ENCODE data around the gene LRRC74A. TPM values are rescaled to one million over a fixed set of nuclear protein-coding genes. Genes with fewer than 3 reads are reported as not detected.

LRRC74A gene
- total and polyA plus RNA-seq, 10 of the 15 experiments (the other 5 are each of a cell fraction or from before 2014, with no cell fraction given) = not detected

DNA sequence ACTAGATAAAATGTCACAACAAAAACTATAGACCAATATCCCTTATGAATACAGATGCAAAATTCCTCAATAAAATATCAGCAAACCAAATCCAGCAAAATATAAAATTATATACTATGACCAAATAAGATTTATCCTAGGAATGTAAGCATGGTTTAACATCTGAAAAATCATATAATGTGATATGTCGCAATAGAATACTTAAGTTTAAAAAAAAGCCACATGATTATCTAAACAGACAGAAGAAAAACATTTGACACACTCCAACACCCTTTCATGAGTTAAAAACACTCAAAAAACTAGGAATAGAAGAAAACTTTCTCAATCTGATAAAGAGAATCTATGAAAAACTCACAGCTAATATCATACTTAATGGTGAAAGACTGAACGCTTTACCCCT lies 33.8 kb upstream of the LRRC74A start:
- Histone ChIP-seq H4K20me1 (ENCODE audit: control insufficient read depth, insufficient read depth) (no peaks in the 10 kb centered on the region), H3K9me3 (replicated peaks; ENCODE audit: control insufficient read depth, insufficient read depth, low read length) (no peaks in the 10 kb centered on the region), H3K9ac (ENCODE audit: control insufficient read depth, insufficient read depth, low read length) (no peak overlapping the region), H3K36me3 (ENCODE audit: control insufficient read depth in 2 of 2, insufficient read depth in 2 of 2, low read length in 1 of 2) (peaks cover 10% of the 10 kb centered on the region in 2 experiments), H3K79me2 (ENCODE audit: control insufficient read depth, insufficient read depth, low read length) (no peaks in the 10 kb centered on the region), H3K4me2 (ENCODE audit: control insufficient read depth, insufficient read depth) (no peak overlapping the region), H3K27me3 (replicated peaks in 1 of 2; ENCODE audit: control insufficient read depth in 2 of 2, insufficient read depth in 2 of 2, low read length in 1 of 2) (no peaks in the 10 kb centered on the region), H3K4me3 (no peak overlapping the region), H2AFZ (ENCODE audit: control insufficient read depth, low read depth, low read length) (no peak overlapping the region), H3K4me1 (ENCODE audit: control insufficient read depth, insufficient read depth, low read length) (no peaks in the 10 kb centered on the region), H3K27ac (ENCODE audit: control insufficient read depth, insufficient read depth) (no peak overlapping the region)
- ChIA-PET CTCF (no interaction called here), POLR2A (no interaction called here), RAD21 (ENCODE audit: unreplicated experiment) (no interaction called here), SMC1A (ENCODE audit: uncharacterized antibody, unreplicated experiment) (interaction anchor here (0.7 kb wide), 1 partner anchor 19 kb away, joined by 3 read pairs; no protein-coding TSS in a partner anchor)
- intact Hi-C loops (cut with micrococcal nuclease; ENCODE audit: unreplicated experiment) = no loop called here
- in situ Hi-C loops (cut with MboI) = no loop called here
- no TSS peak for BruUV-seq (replicated peaks)
- DNase-seq (ENCODE audit: low read depth, low spot score) (no peak), ATAC-seq (no peak), FAIRE-seq (no peak)
- WGBS (ENCODE audit: insufficient coverage, insufficient replicate concordance, low lambda C conversion rate, missing lambda C conversion rate) = 100% methylated on average over 2 of the region's 2 CpGs
- TF ChIP-seq ZZZ3 (IDR thresholded peaks at IDR 0.05; ENCODE audit: control insufficient read depth, insufficient read length, low read depth) (no peak), POLR2AphosphoS5 (IDR thresholded peaks at IDR 0.05; ENCODE audit: low read length) (no peak), ZNF207 (IDR thresholded peaks at IDR 0.05; ENCODE audit: borderline replicate concordance) (no peak), PAX8 (IDR thresholded peaks at IDR 0.05) (no peak), ZNF24 (IDR thresholded peaks at IDR 0.05) (no peak), ZSCAN29 (IDR thresholded peaks at IDR 0.05) (no peak), HDGF (IDR thresholded peaks at IDR 0.05) (no peak), DPF2 (IDR thresholded peaks at IDR 0.05) (no peak), CHD1 (IDR thresholded peaks at IDR 0.05; ENCODE audit: low read depth, low read length) (no peak), RAD21 (IDR thresholded peaks at IDR 0.05; ENCODE audit: insufficient read depth, low read depth, low read length) (no peak)
- TF ChIP-seq, protein P1, sequence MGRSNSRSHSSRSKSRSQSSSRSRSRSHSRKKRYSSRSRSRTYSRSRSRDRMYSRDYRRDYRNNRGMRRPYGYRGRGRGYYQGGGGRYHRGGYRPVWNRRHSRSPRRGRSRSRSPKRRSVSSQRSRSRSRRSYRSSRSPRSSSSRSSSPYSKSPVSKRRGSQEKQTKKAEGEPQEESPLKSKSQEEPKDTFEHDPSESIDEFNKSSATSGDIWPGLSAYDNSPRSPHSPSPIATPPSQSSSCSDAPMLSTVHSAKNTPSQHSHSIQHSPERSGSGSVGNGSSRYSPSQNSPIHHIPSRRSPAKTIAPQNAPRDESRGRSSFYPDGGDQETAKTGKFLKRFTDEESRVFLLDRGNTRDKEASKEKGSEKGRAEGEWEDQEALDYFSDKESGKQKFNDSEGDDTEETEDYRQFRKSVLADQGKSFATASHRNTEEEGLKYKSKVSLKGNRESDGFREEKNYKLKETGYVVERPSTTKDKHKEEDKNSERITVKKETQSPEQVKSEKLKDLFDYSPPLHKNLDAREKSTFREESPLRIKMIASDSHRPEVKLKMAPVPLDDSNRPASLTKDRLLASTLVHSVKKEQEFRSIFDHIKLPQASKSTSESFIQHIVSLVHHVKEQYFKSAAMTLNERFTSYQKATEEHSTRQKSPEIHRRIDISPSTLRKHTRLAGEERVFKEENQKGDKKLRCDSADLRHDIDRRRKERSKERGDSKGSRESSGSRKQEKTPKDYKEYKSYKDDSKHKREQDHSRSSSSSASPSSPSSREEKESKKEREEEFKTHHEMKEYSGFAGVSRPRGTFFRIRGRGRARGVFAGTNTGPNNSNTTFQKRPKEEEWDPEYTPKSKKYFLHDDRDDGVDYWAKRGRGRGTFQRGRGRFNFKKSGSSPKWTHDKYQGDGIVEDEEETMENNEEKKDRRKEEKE (IDR thresholded peaks at IDR 0.05) = no peak
- TF ChIP-seq, protein P2, sequence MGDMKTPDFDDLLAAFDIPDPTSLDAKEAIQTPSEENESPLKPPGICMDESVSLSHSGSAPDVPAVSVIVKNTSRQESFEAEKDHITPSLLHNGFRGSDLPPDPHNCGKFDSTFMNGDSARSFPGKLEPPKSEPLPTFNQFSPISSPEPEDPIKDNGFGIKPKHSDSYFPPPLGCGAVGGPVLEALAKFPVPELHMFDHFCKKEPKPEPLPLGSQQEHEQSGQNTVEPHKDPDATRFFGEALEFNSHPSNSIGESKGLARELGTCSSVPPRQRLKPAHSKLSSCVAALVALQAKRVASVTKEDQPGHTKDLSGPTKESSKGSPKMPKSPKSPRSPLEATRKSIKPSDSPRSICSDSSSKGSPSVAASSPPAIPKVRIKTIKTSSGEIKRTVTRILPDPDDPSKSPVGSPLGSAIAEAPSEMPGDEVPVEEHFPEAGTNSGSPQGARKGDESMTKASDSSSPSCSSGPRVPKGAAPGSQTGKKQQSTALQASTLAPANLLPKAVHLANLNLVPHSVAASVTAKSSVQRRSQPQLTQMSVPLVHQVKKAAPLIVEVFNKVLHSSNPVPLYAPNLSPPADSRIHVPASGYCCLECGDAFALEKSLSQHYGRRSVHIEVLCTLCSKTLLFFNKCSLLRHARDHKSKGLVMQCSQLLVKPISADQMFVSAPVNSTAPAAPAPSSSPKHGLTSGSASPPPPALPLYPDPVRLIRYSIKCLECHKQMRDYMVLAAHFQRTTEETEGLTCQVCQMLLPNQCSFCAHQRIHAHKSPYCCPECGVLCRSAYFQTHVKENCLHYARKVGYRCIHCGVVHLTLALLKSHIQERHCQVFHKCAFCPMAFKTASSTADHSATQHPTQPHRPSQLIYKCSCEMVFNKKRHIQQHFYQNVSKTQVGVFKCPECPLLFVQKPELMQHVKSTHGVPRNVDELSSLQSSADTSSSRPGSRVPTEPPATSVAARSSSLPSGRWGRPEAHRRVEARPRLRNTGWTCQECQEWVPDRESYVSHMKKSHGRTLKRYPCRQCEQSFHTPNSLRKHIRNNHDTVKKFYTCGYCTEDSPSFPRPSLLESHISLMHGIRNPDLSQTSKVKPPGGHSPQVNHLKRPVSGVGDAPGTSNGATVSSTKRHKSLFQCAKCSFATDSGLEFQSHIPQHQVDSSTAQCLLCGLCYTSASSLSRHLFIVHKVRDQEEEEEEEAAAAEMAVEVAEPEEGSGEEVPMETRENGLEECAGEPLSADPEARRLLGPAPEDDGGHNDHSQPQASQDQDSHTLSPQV (IDR thresholded peaks at IDR 0.05) = no peak
- TF ChIP-seq, protein P3, sequence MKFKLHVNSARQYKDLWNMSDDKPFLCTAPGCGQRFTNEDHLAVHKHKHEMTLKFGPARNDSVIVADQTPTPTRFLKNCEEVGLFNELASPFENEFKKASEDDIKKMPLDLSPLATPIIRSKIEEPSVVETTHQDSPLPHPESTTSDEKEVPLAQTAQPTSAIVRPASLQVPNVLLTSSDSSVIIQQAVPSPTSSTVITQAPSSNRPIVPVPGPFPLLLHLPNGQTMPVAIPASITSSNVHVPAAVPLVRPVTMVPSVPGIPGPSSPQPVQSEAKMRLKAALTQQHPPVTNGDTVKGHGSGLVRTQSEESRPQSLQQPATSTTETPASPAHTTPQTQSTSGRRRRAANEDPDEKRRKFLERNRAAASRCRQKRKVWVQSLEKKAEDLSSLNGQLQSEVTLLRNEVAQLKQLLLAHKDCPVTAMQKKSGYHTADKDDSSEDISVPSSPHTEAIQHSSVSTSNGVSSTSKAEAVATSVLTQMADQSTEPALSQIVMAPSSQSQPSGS (IDR thresholded peaks at IDR 0.05; ENCODE audit: low read length) = no peak
